Omental fat pad (tissue), 4 donors: ENCODE data around the gene LHB. TPM values are rescaled to one million over a fixed set of nuclear protein-coding genes. Genes with fewer than 3 reads are reported as not detected.
"Not testable (repeated sequence)": the region's sequence is repeated elsewhere in the genome, so short reads cannot be mapped to it uniquely, and the experiment has no call there.

Experiments
- ATAC-seq: fragments of 150-250 bp; one replicate; pipeline ENCODE4 v1.9.1; 2016; ENCODE audit warnings: mild to moderate bottlenecking, moderate library complexity; ENCODE audit not compliant: low FRiP score
- DNase-seq: peaks from one replicate; pipeline ENCODE4 v3.0.0-alpha.2; 2019; ENCODE audit warnings: low spot score
- CTCF ChIP-seq, 3 donors: fragments of 450-650 bp; IDR thresholded peaks; one replicate each; pipeline ENCODE4 v1.5.1; 2016 to 2017; ENCODE audit warnings: antibody characterized with exemption in 3 of 3, mild to moderate bottlenecking in 3 of 3, moderate library complexity in 2 of 3
- total RNA-seq, 4 donors: library from RNA; depleted of rRNA; stranded (reverse); fragments of >200 nt; gene quantifications; one replicate each; pipeline ENCODE4 v1.1.0, GENCODE V29; 2016

Gene LHB
- total RNA-seq, 4 donors from 2014 or later = not detected

GRCh38 chr19:49042177-49042576, 25.3 kb upstream of the LHB start:
- DNase-seq (no peak), ATAC-seq (no peak)
- no peak for TF ChIP-seq CTCF (IDR thresholded peaks at IDR 0.05)

- ATAC-seq, DNase-seq: not testable (repeated sequence)
These were observed 22.8 kb upstream of the LHB start for GRCh38 chr19:49039736-49040135.

GRCh38 chr19:49038557-49039276, 21.8 kb upstream of the LHB start:
- ATAC-seq, DNase-seq: not testable (repeated sequence)

- ATAC-seq, DNase-seq: not testable (repeated sequence)
These were observed 21.2 kb upstream of the LHB start for GRCh38 chr19:49038111-49038510.

- DNase-seq, ATAC-seq: not testable (repeated sequence)
These were observed 19.9 kb upstream of the LHB start, which contains the start of gene CGB1 for GRCh38 chr19:49036815-49037214. TSS of gene CGB1 (minus strand) at chr19:49036895. CDS start at chr19:49036711, 184 bp downstream.

- ATAC-seq, DNase-seq: not testable (repeated sequence)
These were observed 14.9 kb upstream of the LHB start, which contains the start of gene CGB2 for GRCh38 chr19:49031642-49032301. TSS of gene CGB2 (plus strand) at chr19:49031890. CDS start at chr19:49032096, 206 bp downstream.

GRCh38 chr19:49030323-49030722, 13.4 kb upstream of the LHB start:
- ATAC-seq = not testable (repeated sequence)

GRCh38 chr19:49029749-49030148, 12.9 kb upstream of the LHB start:
- not testable (repeated sequence) for ATAC-seq

More at GRCh38 chr19:49030323-49030722, 13.4 kb upstream of the LHB start:
- not testable (repeated sequence) for DNase-seq

GRCh38 chr19:49028686-49029085, 11.8 kb upstream of the LHB start:
- ATAC-seq, DNase-seq: not testable (repeated sequence)

More at GRCh38 chr19:49029749-49030148, 12.9 kb upstream of the LHB start:
- not testable (repeated sequence) for DNase-seq

GRCh38 chr19:49025599-49025998, 8.7 kb upstream of the LHB start:
- DNase-seq, ATAC-seq: not testable (repeated sequence)

- not testable (repeated sequence) for DNase-seq, ATAC-seq
These were observed 8.2 kb upstream of the LHB start for GRCh38 chr19:49025088-49025487.

GRCh38 chr19:49024233-49024632, 7.3 kb upstream of the LHB start, which contains the start of gene CGB3:
TSS of gene CGB3 (minus strand) at chr19:49024333. CDS start at chr19:49023971, 362 bp downstream.
- not testable (repeated sequence) for ATAC-seq, DNase-seq

- DNase-seq (no peak), ATAC-seq (no peak)
- TF ChIP-seq CTCF (IDR thresholded peaks at IDR 0.05) = no peak
These were observed 5.2 kb upstream of the LHB start for GRCh38 chr19:49022116-49022515.
